Activated naive CD4-positive, alpha-beta T cell treated with anti-CD3 and anti-CD28 coated beads for 36 hours (primary cell): ENCODE results near the gene LGALS3. TPM values are rescaled to one million over a fixed set of nuclear protein-coding genes. Genes with fewer than 3 reads are reported as not detected.
"Not testable (repeated sequence)": the region's sequence is repeated elsewhere in the genome, so short reads cannot be mapped to it uniquely, and the experiment has no call there.

Source experiments
- CTCF ChIA-PET: fragments of 350-600 bp; sonication (Branson Sonifier 250); formaldehyde crosslinking; loops from one replicate; lab custom pipeline; 2021; ENCODE audit warnings: antibody characterized with exemption; lab: Charles Lee
- DNase-seq: peaks from one replicate; pipeline ENCODE4 v3.0.0-alpha.2; 2020
- H3K27ac Mint-ChIP-seq: one replicate; pipeline ENCODE4 v1.8.0; 2021; ENCODE audit warnings: mild to moderate bottlenecking, mixed read lengths
- H3K27me3 Mint-ChIP-seq: one replicate; pipeline ENCODE4 v1.8.0; 2021; ENCODE audit warnings: low read depth, mixed read lengths
- H3K36me3 Mint-ChIP-seq: one replicate; pipeline ENCODE4 v1.8.0; 2021; ENCODE audit warnings: low read depth, mixed read lengths
- H3K4me1 Mint-ChIP-seq: one replicate; pipeline ENCODE4 v1.8.0; 2021; ENCODE audit warnings: low read depth, mixed read lengths
- H3K4me3 Mint-ChIP-seq: one replicate; pipeline ENCODE4 v1.8.0; 2021; ENCODE audit warnings: mild to moderate bottlenecking, moderate library complexity, mixed read lengths
- H3K9me3 Mint-ChIP-seq: one replicate; pipeline ENCODE4 v1.8.0; 2021; ENCODE audit warnings: mixed read lengths
- intact Hi-C: fragments of 100-400 bp; cut with micrococcal nuclease; formaldehyde crosslinking; loops from one replicate; pipeline ENCODE4 v1.15.1; 2023
- total RNA-seq, 2 experiments: library from RNA; stranded (reverse); gene quantifications; one replicate each; pipeline ENCODE4 v1.2.3, GENCODE V29; 2021

Gene LGALS3
- total RNA-seq, result 1 to 10 TPM; 1.1 to 1.3 TPM

DNA sequence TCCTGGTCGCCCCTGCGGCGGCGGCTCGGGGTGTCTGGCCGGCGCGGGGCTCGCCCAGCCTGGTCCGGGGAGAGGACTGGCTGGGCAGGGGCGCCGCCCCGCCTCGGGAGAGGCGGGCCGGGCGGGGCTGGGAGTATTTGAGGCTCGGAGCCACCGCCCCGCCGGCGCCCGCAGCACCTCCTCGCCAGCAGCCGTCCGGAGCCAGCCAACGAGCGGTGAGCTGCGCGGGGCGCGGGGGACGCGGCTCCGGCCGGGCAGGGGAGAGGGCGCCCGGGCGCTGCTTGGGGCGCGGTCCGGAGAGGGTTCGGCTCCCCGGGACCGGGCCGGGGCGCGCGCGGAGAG, at the start of gene LGALS3:
Gene LGALS3 (plus strand): TSS at position 167 of the 342 bp plus-strand sequence. CDS start 8,122 bp downstream, outside the sequence.
- DNase-seq, result peak; percentile 14
- intact Hi-C loops, result no loop called here
- Mint-ChIP-seq H3K9me3 (no peaks in the 10 kb centered on the region), H3K4me1 (peaks cover 4% of the 10 kb centered on the region), H3K36me3 (no peaks in the 10 kb centered on the region), H3K27ac (no peak within 1 kb of the TSS), H3K27me3 (peaks cover 37% of the 10 kb centered on the region), H3K4me3 (peak within 1 kb of the TSS; percentile 61)
- CTCF ChIA-PET, result interaction anchor here (0.9 kb wide), 1 partner anchor 39 kb away, joined by 11 read pairs; no protein-coding TSS in a partner anchor

DNA sequence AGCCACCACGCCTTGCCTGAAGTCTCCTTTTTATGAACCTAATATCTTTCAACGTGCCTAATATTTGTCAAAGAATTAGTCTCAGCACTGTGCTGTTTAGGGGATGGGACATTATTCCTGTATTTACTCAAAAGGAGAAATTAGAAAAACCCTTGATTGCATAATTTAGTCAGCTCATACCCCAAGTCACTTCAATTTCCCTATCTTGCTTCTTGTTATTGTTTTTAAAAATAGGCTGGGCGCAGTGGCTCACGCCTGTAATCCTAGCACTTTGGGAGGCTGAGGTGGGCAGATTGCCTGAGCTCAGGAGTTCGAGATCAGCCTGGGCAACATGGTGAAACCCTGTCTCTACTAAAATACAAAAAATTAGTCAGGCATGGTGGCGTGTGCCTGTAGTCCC, 49.1 kb upstream of the LGALS3 start:
- H3K4me3 Mint-ChIP-seq, intact Hi-C loops: not testable (repeated sequence)

DNA sequence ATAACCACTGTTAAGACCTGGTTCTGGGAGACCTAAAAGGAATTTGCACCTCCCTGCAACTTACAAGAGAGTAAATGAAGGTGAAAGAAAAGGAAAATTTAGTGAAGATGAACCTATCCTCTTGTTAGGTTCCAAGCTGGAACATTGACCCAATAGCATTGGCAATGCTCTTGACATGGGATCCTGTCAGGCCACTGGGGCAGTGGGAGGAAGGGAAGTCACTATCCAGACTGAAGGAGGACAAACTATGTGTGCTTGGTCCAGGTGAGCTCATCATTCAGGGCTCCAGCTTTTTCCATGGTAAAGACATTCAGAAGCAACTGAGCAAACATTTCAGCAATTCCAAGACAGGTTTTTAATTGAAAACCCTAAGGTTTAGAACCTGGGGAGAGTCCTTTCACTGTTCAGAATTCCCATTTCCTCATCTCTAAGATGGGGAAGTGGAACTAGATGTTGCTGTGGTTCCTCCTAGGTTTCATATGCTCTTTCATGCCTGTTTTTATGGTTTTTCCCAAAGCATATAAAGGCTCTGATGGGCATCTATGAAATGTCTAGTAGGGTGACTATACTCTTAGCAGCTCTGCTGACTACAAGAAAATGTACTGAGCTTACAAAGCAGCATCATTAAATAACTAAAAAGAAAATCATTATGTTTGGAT, 44.5 kb upstream of the LGALS3 start:
- H3K27ac Mint-ChIP-seq, result no peak overlapping the region
- H3K4me1 Mint-ChIP-seq, result no peaks in the 10 kb centered on the region
- H3K27me3 Mint-ChIP-seq, result no peaks in the 10 kb centered on the region
- no peaks in the 10 kb centered on the region for H3K36me3 Mint-ChIP-seq
- CTCF ChIA-PET, result no interaction called here
- H3K9me3 Mint-ChIP-seq, result no peaks in the 10 kb centered on the region
- H3K4me3 Mint-ChIP-seq, result no peak overlapping the region
- DNase-seq, result no peak
- intact Hi-C loops, result no loop called here

More for the DNA sequence above, 49.1 kb upstream of the LGALS3 start:
- not testable (repeated sequence) for H3K9me3 Mint-ChIP-seq, H3K27me3 Mint-ChIP-seq, H3K27ac Mint-ChIP-seq, H3K4me1 Mint-ChIP-seq, H3K36me3 Mint-ChIP-seq, DNase-seq
- CTCF ChIA-PET, result interaction anchor here (0.7 to 1.2 kb wide), 3 partner anchors 10 to 14 kb away, joined by 3 to 5 read pairs (median 3); no protein-coding TSS in a partner anchor

DNA sequence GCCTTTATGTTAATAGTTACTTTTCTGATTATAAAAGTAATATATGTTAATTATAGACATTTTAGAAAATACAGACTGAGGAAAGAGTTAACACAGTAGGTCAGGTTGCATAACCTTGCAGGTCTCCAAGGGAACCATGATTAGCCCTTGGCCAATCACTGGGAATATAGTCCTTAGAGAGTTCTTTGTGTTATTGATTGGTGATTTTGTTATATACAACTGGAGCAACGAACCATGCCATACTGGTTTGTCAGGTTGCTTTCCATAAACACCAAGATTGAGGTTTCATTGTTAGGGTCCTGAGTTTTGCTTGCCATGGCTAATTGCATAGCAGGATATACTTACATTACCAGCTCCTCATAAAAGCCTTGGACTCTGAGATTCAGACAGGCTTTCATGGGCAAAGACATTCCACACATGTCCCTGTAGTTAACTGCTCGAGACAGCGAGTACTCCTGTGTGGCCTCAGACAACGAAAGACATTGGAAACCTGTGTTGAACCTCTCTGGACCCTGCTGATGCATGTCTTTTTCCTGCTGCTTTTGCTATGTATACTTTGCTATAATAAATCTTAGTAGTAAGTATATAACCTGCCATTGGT, 43.9 kb upstream of the LGALS3 start:
- Mint-ChIP-seq H3K4me1 (no peaks in the 10 kb centered on the region), H3K27me3 (no peaks in the 10 kb centered on the region), H3K36me3 (no peaks in the 10 kb centered on the region), H3K27ac (no peak overlapping the region), H3K9me3 (no peaks in the 10 kb centered on the region), H3K4me3 (no peak overlapping the region)
- no peak for DNase-seq
- CTCF ChIA-PET, result no interaction called here
- intact Hi-C loops, result no loop called here

DNA sequence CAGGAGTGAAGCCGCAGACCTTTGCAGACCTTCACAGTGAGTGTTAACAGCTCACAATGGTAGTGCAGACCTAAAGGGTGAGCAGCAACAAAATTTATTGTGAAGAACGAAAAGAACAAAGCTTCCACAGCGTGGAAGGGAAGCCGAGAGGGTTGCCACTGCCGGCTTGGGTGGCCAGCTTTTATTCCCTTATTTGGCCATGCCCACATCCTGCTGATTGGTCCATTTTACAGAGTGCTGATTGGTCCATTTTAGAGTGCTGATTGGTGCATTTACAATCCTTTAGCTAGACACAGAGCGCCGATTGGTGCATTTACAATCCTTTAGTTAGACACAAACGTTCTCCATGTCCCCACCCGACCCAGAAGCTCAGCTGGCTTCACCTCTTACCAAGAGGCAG, 42.1 kb upstream of the LGALS3 start:
- H3K4me3 Mint-ChIP-seq, result no peak overlapping the region
- intact Hi-C loops, result no loop called here
- no peak overlapping the region for H3K27ac Mint-ChIP-seq
- H3K9me3 Mint-ChIP-seq, result no peaks in the 10 kb centered on the region
- no peaks in the 10 kb centered on the region for H3K36me3 Mint-ChIP-seq
- CTCF ChIA-PET, result interaction anchor here (0.7 to 0.9 kb wide), 2 partner anchors 76 to 233 kb away, joined by 3 to 6 read pairs; no protein-coding TSS in a partner anchor
- no peaks in the 10 kb centered on the region for H3K4me1 Mint-ChIP-seq
- H3K27me3 Mint-ChIP-seq, result no peaks in the 10 kb centered on the region
- DNase-seq, result no peak

DNA sequence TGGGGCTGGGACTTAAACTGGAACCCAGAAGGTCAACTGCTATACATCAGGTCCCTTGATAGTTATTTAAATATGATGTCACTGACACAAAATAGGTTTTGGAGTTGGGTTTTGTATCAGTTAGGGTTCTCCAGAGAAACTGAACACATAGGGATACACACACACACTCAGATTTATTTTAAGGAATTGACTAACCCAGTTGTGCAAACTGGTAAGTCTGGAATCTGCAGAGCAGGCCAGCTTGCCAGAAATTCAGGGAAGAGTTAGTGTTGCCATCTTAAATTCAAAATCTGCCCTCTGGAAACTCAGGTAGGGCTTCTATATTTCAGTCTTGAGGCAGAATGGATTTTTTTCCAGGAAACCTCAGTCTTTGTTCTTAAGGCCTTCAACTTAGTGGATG, 40.7 kb upstream of the LGALS3 start:
- CTCF ChIA-PET, result interaction anchor here (1.3 to 5.6 kb wide), 4 partner anchors 10 to 72 kb away, joined by 3 to 43 read pairs (median 3); no protein-coding TSS in a partner anchor
- H3K4me3 Mint-ChIP-seq, result no peak overlapping the region
- no peak for DNase-seq
- no peak overlapping the region for H3K27ac Mint-ChIP-seq
- H3K9me3 Mint-ChIP-seq, result no peaks in the 10 kb centered on the region
- H3K4me1 Mint-ChIP-seq, result no peaks in the 10 kb centered on the region
- H3K36me3 Mint-ChIP-seq, result no peaks in the 10 kb centered on the region
- H3K27me3 Mint-ChIP-seq, result no peaks in the 10 kb centered on the region
- intact Hi-C loops, result loop anchor here (2.0 kb wide), 1 partner anchor 182 kb away; the partner anchor contains the start of gene FBXO34

DNA sequence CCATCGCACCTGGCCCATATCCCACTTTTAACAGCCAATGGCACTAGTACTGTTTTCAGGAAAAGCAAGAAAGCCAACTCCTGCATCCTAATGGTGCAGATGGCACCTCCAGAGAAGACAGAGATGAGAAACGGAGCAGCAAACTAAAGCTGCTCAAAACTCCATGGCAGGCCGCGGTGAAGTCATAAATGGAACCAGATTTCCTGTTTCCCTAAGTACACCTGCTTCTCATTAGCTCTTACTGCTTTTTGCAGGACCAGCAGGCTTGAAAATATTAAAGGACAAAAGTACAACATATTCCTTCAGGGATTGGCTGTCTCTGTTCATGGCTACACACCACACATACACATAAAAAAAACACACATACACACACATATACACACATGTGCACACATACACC, 36.7 kb upstream of the LGALS3 start:
- no peaks in the 10 kb centered on the region for H3K36me3 Mint-ChIP-seq
- H3K9me3 Mint-ChIP-seq, result no peaks in the 10 kb centered on the region
- no peaks in the 10 kb centered on the region for H3K27me3 Mint-ChIP-seq
- H3K27ac Mint-ChIP-seq, result no peak overlapping the region
- intact Hi-C loops, result no loop called here
- no peak overlapping the region for H3K4me3 Mint-ChIP-seq
- CTCF ChIA-PET, result interaction anchor here (0.8 to 5.6 kb wide), 3 partner anchors 12 to 68 kb away, joined by 3 to 43 read pairs (median 3); no protein-coding TSS in a partner anchor
- no peak for DNase-seq
- H3K4me1 Mint-ChIP-seq, result peaks cover 4% of the 10 kb centered on the region

DNA sequence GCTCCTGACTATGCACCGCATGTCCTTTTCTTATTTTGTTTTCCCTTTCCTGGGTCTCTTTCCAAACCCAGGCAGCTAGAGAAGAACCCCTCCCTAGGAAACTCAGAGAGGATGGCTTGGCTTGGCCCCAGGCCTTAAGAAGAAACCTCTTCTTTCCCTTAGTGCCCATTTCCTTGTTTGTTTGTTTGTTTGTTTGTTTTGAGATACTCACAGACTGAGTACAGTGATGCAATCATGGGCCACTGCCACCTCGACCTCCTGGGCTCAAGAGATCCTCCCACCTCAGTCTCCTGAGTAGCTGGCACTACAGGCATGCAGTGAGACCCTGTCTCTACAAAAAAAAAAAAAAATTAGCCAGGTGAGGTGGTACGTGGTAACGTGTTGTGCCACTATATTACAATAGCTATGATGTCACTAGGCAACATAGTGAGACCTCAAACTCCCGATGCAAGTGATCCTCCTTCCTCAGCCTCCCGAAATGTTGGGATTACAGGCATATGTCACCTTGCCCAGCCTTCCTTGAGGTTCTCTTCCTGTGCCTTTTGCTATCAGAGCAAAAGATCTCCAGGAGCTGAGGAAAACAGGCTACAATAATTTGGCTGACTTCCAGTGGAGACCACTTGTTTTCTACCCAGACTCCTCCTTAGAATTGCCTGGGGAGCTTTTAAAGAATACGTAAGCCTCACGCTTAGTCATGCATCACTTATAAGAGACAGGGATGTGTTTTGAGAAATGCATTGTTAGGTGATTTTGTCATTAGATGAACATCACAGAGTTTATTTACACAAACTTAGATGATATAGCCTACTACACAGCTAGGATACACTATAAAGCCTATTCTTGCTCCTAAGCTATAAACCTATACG, 34.5 kb upstream of the LGALS3 start:
- Mint-ChIP-seq H3K27me3 (no peaks in the 10 kb centered on the region), H3K36me3 (no peaks in the 10 kb centered on the region), H3K4me3 (no peak overlapping the region), H3K9me3 (no peaks in the 10 kb centered on the region), H3K4me1 (peaks cover 17% of the 10 kb centered on the region), H3K27ac (no peak overlapping the region)
- CTCF ChIA-PET, result interaction anchor here (0.6 kb wide), 2 partner anchors 15 to 26 kb away, joined by 3 read pairs; no protein-coding TSS in a partner anchor
- no peak for DNase-seq
- intact Hi-C loops, result loop anchor here (5.0 kb wide), 2 partner anchors 243 to 488 kb away; partner anchors contain the start of gene KTN1

DNA sequence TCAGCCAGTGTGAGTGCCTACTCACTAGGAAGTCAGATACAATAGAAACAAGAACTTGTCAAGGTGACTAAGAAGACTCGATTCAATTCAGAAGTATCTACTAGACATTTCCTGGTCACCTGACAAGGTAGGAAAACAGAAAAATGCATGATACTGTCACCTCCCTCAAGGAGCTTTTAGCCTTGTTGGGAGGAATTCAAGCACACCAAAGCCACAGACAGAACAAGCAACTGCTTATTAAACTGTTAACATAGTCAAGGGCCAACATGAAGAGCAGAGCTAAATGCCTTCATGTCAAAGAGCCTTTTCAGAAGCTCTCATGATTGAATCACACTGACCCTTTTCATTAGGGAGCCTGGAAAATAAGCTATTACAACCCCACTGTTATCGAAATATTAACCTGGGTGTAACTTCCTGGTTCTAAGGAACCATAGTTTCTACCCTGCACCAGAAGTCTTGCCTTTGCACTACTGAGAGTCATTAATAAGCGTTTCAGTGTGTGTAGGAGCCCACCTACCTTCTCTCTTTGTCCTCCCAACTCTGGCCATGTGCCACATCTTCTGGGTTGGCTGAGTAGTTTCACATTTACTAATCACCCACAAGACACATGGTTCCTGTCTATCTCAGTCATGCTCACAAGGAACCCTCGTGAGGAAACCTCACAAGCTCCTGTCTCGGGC, 31.0 kb upstream of the LGALS3 start:
- Mint-ChIP-seq H3K27ac (peak overlapping the region; percentile 64), H3K36me3 (no peaks in the 10 kb centered on the region), H3K4me3 (no peak overlapping the region), H3K27me3 (no peaks in the 10 kb centered on the region), H3K9me3 (no peaks in the 10 kb centered on the region), H3K4me1 (peaks cover 28% of the 10 kb centered on the region)
- CTCF ChIA-PET, result interaction anchor here (0.6 to 1.5 kb wide), 6 partner anchors 8 to 63 kb away, joined by 3 to 6 read pairs (median 4); partner anchors contain the start of gene MAPK1IP1L
- intact Hi-C loops, result loop anchor here (1.0 to 5.0 kb wide), 6 partner anchors 9 to 484 kb away; partner anchors contain the start of genes KTN1, SOCS4 and WDHD1
- peak; percentile 64 for DNase-seq

DNA sequence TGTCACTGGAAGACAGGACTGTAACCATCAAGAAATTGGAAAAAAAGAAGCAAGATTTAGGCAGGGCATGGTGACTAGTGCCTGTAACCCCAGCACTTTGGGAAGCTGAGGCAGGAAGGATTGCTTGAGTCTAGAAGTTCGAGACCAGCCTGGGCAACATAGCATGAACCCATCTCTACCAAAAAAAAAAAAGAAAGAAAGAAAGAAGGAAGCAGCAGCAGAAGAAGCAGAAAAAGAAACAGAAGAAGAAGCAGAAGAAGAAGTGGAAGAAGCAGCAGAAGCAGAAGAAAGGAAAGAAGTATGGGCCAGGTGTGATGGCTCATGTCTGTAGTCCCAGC, 30.5 kb upstream of the LGALS3 start:
- CTCF ChIA-PET, result interaction anchor here (0.8 to 1.5 kb wide), 5 partner anchors 8 to 62 kb away, joined by 3 to 6 read pairs (median 4); partner anchors contain the start of gene MAPK1IP1L
- no peak overlapping the region for H3K4me3 Mint-ChIP-seq
- no peak for DNase-seq
- H3K27ac Mint-ChIP-seq, result peak overlapping the region; percentile 64
- no peaks in the 10 kb centered on the region for H3K36me3 Mint-ChIP-seq
- peaks cover 32% of the 10 kb centered on the region for H3K4me1 Mint-ChIP-seq
- intact Hi-C loops, result loop anchor here (1.0 to 5.0 kb wide), 5 partner anchors 26 to 484 kb away; partner anchors contain the start of genes KTN1, SOCS4 and WDHD1
- H3K27me3 Mint-ChIP-seq, result no peaks in the 10 kb centered on the region
- H3K9me3 Mint-ChIP-seq, result no peaks in the 10 kb centered on the region

DNA sequence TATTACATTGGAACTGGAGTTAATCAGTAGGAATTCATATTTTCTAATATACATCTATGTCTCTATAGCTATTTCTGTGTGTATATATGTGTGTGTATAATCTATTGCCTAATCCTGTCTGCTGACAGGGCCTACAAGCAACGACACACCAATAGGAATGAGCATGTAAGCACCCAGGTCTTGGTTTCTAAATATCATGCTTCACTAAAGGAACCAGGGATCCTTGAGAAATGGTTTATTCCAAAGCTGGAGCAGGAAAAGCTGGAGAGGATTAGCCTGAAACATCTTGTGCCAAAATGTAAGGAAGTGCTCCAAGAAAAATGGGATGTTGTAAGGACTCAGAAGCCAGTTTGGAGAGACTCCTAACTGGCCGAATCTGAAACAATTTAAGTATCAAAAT, 29.3 kb upstream of the LGALS3 start:
- intact Hi-C loops, result loop anchor here (2.0 to 5.0 kb wide), 4 partner anchors 47 to 483 kb away; partner anchors contain the start of genes KTN1, SOCS4 and WDHD1
- Mint-ChIP-seq H3K27ac (no peak overlapping the region), H3K36me3 (no peaks in the 10 kb centered on the region), H3K9me3 (no peaks in the 10 kb centered on the region), H3K4me1 (peaks cover 41% of the 10 kb centered on the region), H3K4me3 (no peak overlapping the region), H3K27me3 (no peaks in the 10 kb centered on the region)
- CTCF ChIA-PET, result interaction anchor here (0.8 kb wide), 1 partner anchor 10 kb away, joined by 3 read pairs; no protein-coding TSS in a partner anchor
- no peak for DNase-seq
